NCI-H69 (cell line): ENCODE data around the gene HERPUD1.
"Not testable (repeated sequence)": the region's sequence is repeated elsewhere in the genome, so short reads cannot be mapped to it uniquely, and the experiment has no call there.

Experiments
- DNase-seq: peaks from one replicate; lab custom pipeline; 2025; lab: John Stamatoyannopoulos, UW

HERPUD1 gene

DNA sequence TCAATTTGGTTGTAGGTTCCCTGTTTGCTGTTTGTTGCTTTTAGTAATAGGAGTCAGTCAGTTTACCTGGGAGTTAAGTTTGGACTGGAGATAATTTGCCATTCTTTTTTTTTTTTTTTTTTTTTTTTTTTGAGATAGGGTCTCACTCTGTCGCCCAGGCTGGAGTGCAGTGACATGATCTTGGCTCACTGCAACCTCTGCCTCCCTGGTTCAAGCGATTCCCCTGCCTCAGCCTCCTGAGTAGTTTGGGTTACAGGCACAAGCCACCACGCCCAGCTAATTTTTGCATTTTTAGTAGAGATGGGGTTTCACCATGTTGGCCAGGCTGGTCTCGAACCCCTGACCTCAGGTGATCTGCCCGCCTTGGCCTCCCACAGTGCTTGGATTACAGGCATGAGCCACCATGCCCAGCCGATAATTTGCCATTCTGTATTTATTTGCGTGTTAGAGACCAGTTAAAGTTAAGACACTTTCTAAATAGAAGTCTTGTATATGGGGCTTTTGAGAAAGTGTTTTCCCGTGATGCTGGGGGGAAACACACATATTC lies 2.7 kb downstream of the HERPUD1 start:
- DNase-seq: not testable (repeated sequence)

DNA sequence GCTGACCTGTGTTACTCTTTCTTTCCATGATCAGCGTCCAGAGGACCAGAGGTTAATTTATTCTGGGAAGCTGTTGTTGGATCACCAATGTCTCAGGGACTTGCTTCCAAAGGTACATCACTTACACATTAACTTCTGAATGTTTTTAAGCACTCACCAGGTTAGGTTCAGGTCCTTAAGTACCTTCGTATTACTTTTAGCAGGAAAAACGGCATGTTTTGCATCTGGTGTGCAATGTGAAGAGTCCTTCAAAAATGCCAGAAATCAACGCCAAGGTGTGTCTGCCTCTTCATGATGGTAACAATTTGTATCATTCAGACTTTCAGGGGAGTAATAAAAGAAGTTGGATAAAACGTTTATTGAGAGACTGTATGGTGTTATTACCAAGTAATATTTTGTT lies 3.3 kb downstream of the HERPUD1 start:
- DNase-seq: no peak

DNA sequence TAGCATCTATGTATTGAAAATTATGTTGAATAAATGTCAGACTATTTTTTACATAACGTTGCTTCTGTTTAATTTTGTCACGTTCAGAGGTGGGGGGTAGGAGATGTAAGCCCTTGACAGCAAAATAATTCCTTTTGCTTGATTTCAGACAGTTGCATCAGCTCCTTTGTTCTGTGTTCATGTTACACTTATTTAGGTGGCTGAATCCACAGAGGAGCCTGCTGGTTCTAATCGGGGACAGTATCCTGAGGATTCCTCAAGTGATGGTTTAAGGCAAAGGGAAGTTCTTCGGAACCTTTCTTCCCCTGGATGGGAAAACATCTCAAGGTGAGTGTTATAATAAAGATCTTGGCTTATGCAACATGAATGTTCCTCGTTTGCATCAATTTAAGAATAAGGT lies 4.5 kb downstream of the HERPUD1 start:
- peak; percentile 5 for DNase-seq

DNA sequence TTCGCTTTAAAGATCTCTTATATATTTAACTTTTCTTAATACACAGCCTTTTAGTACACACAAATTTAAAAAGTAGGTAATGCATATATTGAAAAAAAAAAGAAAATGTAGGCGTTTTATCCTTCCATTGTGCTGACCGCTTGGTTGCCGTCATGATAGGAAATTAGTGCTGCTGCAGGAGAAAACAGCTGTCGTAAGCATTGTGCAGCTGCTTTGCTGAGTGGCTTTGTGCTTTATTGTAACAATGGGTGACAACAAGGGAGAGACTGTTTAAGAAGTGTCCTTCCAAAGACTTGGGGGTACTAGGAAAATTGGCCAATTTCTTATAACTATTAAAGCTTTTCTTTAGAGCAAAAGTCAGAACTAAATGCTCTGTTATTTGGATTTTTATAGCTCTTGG lies 5.0 kb downstream of the HERPUD1 start:
- no peak for DNase-seq

DNA sequence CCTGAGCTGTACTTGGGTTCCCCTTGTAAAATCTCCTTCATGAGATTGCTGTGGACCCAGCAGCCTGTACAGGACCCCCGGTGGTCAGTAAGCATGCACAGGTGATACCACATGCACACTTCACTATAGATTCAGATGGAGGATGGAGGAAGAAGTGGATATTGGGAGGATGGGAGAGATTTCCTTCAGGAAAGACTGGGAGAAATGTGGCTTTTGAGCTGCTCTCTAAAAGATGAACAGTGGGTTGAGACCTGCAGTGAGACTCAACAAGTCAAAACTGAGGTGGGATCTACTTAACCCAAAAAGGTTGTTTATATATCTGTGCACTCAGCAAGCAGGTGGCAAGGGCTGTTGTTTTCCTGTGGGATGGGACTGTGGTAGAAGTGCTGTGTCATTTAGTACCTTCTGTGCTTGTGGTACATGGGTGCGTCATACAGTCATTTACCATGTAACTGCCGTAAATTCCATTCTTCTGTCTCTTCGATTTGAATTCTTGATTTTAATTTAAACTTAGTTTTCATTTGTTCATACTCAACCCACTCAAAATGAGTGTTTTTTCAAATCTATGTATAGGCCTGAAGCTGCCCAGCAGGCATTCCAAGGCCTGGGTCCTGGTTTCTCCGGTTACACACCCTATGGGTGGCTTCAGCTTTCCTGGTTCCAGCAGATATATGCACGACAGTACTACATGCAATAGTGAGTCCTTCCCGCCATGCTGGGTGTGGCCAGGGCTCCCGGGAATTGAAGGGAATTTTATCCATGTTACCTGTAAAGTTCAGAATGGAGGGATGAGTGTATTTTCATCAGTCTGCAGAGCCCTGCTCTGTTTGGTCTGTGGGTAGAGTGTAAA lies 6.9 kb downstream of the HERPUD1 start:
- no peak for DNase-seq

DNA sequence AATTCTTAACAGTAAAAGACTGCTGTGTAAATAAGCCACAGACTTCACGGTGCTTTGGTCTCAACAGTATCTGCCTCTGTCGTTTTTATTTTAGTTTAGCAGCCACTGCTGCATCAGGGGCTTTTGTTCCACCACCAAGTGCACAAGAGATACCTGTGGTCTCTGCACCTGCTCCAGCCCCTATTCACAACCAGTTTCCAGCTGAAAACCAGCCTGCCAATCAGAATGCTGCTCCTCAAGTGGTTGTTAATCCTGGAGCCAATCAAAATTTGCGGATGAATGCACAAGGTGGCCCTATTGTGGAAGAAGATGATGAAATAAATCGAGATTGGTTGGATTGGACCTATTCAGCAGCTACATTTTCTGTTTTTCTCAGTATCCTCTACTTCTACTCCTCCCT lies 7.9 kb downstream of the HERPUD1 start:
- DNase-seq: no peak

DNA sequence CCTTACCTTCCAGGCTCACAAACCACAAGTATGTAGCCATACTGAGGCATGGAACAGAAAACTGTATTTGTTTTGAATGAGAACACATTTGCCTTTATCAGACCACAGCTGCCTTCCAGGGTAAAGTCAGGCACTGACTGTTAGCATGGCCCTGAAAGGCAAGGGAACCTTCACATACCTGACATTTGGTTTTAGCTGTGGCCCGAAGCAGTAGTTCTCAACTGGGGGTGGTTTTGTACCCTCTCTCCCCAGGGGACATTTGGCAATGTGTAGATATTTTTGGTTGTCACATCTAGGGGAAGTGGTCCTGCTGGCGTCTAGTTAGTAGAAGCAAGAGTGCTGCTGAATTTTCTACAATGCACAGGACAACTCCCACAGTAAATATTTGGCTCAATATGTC lies 9.2 kb downstream of the HERPUD1 start:
- no peak for DNase-seq

DNA sequence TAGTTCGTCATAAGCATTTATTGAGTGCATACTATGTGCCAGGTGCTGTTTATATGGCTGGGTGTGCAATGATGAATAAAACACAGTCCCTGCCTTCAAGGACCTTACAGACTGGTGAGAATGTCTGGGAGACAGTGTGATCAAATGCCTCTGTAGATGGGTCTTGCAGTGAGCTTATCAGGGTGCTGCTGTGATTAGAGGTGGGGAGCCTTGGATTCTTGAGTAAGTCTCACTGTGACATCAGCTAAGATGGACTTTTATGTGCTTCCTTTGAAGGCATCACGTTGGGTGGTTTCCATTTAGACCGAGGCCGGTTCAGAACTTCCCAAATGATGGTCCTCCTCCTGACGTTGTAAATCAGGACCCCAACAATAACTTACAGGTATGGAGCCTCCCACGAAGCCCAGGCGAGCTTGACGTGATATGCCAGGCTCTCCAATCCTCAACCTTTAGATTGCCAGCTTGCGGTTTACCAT lies 10.0 kb downstream of the HERPUD1 start:
- no peak for DNase-seq

DNA sequence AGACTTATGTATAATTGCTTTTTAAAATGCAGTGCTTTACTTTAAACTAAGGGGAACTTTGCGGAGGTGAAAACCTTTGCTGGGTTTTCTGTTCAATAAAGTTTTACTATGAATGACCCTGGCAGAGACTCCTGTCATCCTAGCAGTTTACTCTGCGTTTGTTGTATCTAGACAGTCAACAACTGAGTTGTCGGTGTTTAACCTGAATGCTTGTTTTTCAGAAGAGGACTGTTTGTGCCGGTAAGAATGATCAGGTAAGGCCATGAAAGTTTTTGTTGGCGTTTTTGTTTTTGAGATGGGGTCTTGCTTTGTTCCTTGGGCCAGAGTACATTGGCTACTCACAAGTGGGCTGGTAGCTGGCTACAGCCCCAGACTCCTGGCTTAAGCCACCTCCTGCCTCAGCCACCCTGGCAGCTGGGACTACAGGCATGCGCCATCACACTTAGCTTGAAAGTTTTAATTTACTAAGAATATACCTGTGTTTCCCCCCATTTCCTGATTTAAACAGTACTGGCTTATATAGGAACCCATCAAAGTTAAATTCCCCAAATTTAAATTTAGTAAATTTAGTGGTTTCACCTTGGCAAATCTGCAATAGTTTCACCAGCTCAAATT lies 11.9 kb downstream of the HERPUD1 start:
- no peak for DNase-seq

DNA sequence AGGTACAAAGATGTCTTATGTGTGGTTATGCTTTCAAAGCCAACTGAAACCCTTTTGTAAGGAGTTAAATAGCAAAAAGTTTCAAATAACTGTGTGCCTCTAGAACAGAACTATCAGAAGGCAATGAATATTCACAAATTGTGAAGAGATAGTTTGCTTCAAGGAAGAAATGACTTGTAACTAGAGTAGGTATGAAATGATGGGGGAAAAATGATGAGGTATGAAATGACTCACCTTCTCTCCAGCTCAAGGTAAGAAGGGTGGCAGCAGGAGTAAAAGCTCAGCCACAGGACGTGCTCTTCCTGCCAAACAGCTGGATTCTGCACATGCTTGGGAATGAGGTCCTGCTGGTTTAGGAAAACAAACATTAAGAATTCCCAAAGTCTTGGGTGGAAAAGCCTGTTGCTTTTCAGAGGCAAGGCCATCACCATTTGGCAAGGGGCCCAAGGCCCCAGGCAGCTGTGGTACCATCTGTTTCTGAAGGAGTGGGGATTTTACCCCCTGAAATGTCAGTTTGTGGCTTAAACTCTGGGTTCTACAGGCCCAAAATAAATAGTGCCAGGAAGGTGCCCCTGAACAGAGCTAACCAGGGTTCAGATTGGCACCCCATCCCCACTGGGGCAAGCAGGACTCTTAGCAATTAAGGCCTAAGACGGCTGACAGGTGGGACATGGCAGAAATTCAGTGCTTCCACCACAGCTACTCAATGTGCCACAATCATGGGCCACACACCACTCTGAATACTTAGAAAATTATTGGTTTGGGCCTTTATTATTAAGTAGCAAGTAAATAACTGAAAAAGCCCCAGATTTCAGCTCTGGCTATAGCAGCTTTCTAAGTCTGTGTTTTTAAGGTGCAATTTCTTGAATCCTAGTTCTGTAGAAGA lies 13.3 kb downstream of the HERPUD1 start:
- peak; percentile 79 for DNase-seq

DNA sequence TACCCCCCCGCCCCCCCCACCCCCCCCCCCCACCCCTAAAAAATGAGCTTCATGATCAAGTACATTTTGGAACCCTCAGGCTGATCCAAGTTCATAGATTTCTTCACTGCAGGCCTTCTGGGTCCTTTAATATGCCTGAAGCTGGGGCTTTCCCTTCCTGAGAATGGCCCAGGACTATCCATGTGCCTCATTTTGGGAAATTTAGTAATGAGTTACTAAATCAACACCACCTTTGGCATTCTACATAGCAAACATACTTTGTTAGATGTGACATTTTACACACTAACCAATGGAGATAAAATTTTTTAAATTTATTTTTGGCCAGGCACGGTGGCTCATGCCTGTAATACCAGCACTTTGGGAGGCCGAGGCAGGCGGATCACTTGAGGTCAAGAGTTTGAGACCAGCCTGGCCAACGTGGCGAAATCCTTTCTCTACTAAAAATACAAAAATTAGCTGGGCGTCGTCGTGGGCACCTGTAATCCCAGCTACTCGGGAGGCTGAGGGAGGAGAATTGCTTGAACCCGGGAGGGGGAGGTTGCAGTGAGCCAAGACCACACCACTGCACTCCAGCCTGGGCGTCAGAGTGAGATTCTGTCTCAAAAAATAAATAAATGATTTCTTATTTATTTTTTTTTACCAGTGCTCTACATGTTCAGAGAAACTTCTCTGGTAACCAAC lies 14.0 kb downstream of the HERPUD1 start:
- no peak for DNase-seq

DNA sequence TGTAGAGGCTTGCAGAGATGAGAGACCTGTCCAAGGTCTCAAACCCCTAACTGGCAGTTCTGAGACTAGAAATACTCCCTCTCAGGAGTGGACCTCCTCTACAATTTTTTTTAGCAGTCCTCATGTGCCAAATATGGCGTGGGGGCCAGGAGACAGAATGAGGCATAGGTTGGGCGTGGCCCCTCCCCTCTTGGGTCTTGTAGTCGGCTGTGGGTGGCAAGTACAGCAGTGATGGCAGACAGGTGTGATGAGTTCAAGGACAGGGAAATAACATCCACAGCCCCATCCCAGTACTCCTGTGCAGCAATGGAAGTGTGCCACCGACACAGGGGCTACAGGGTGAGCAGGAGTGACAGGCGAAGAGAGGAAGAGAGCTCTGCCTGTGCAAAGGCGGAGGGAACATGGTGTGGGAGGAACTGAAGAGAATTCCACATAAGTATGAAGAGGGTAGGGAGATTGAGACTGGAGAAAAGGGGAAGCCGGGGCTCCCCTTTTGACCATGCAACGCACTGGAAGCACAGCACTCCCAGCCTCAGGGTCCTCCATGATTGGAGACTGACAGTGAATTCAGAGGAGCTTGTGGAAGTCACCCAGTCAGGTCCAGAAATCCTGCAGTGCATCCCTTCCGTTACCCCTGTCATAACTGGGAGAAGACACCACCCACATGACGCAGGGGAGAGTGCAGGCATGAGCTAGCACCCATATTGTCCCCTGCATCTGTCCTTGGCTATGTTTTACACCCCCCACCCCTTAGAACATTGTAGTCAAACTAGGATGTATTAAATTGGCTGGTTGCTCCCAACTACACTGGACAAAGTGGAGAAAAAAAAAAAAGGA lies 15.0 kb downstream of the HERPUD1 start:
- DNase-seq: no peak

DNA sequence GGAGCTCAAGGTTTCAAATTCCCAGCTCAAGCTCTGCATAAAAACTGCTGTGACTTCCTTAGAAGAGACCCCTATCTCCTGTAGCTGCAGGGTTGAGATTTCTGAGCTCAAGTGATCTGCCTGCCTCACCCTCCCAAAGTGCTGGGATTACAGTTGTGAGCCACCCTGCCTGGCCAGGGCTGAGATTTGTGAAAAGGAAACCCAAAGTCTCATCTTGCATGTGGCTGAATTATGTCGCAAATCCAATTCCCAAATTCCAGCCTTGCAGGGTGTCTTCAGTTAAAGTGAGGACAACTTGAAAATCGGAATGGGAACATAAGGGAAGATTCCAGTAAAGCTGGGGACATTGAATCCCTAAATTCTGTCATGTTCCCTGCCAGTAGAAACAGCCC lies 15.7 kb downstream of the HERPUD1 start:
- no peak for DNase-seq

DNA sequence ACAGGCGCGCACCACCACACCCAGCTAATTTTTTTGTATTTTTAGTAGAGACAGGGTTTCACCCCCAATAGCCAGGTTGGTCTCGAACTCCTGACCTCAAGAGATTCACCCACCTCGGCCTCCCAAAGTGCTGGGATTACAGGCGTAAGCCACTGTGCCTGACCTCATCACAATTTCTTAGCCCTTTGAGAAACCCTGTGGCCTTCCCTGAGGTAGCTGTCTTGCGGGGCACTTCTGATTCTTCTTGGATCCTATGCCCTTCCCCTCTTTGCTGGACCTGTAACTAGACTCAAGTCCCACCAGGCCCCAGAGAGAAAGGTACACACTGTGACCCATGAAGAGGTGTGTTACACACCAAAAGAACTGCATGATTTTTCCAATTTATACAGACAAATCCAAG lies 16.3 kb downstream of the HERPUD1 start:
- DNase-seq: no peak

DNA sequence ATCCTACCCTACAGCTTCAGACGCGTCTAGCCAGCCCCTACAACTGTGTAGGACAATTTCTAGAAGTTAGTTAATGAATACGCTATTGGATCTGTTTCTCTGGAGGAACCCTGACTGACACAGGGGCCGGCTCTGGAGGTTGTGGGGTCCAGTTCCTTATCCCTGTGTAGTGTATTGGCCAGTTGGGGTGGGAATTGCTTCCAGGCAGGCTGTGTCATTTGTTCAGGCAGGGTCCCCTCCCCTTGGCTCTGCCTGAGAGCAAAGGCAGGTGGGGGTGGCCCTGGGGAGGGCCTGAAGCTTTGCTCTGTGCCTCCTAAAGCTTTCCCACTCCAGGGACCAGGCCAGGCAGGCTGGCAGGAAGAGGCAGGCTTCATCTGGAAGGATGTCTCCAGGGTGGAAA lies 18.1 kb downstream of the HERPUD1 start:
- no peak for DNase-seq

DNA sequence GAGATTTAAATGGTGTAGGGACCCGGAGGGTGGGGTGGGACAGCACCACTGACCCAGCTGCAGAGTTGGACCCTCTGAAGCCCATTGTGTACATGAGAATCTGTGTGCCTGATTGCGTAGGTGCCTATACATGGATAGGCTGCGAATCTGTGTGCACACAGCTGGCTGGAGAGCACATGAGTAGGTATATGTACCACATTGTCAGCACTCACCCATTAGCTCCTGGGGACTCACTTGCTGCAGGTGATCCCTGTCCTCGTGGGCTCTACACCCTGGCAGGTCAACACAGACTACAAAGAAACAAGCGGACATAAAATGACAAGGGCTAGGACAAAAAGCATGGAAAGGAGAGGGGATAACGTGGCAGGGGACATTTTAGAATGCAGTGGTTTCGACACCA lies 18.5 kb downstream of the HERPUD1 start:
- no peak for DNase-seq

DNA sequence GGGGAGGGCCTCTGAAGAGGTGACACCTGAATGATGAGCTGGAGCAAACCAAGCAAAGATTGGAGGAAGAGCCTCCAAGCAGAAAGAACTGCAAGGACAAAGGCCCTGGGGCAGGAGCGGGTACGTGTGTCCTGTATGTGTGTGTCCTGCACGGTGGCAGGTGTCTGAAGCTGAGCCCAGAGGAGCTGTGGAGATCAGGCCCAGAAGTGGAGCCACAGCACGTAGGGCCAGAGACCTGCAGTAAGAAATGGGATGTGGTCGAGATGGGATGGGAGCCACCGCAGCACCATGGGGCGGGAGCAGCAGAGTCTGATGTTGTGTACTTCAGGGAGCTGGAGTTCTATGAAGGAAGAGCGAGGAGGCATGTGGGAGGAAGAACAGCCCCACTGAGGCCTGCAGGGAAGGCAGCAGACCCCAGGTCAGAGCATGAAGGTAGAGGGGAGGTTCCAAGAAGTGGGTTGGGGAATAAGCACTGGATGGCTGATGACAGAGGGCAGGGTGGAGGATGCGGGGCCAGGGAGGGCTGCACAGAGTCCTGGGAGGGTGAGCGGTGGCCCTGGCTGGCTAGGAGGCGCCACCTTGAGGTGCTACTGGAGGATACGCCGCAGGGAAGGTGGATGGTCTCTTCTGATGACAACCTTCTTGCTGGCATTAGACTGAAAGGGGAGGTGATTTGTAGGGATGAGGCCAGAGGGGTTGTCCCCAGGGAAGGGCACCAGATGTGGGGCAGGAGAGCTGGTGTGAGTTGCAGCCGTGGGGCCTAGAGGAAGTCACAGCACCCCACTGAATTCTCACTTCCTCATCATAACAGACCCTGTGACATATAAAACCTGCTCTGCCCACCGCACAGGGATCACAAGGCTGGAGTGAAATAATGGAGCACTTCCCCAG lies 19.2 kb downstream of the HERPUD1 start:
- DNase-seq: peak; percentile 57

DNA sequence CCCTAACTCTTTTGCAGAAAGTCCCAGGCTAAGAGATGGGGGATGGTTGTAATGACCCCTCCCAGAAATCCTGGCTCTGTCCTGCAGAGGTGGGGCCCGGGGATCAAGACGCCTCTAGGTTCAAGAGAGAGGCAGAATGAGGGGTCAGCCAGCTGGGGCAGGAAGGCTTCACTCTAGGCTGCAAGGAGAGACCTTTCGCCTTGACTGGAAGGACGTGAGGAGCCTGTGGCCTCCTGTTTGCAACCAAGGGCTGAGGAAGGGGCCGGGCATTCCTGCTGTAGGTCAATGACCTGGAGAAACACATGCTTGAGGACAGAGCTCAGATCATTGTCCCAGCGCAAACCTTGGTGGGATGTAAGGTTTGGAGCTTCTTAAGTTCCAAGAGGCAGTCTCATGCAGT lies 21.1 kb downstream of the HERPUD1 start:
- no peak for DNase-seq

DNA sequence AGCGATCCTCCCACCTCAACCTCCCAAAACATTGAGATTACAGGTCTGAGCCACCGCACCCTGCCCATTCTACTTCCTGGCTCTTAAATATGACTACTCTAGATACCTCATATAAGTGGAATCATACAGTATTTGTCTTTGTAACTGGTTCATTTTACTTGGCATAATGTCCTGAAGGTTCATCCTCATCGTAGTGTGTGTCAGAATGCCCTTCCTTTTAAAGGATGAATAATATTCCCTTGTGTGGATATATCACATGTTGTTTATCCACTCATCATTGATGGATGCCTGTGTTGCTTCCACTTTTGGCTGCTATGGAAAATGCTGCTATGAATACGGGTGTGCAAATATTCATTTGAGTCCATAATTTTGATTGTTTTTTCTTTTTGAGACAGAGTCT lies 24.1 kb downstream of the HERPUD1 start:
- DNase-seq: no peak

DNA sequence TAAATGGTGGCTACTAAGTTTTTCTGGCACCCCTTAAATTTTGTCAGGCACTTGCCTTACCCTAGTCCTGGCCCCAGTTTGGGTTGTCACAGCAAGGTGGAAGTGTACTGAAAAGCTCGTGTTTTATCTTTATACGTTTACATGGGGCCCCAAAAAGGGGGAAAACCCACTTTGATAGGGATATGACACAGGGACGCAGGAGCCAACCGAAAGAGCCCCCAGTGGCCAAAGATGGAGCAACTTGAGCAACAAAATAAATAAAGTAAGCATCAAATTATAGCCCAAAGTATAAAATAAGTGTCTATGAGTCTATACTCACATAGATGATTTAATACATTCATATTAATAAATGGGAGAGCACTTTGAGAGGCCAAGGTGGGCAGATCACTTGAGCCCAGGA lies 24.8 kb downstream of the HERPUD1 start:
- no peak for DNase-seq
